ENCODE measurements around the gene ABCC8.

GRCh38 chr11:17414992-17415391, 61.7 kb downstream of the ABCC8 start:
- TF ChIP-seq, protein P1, sequence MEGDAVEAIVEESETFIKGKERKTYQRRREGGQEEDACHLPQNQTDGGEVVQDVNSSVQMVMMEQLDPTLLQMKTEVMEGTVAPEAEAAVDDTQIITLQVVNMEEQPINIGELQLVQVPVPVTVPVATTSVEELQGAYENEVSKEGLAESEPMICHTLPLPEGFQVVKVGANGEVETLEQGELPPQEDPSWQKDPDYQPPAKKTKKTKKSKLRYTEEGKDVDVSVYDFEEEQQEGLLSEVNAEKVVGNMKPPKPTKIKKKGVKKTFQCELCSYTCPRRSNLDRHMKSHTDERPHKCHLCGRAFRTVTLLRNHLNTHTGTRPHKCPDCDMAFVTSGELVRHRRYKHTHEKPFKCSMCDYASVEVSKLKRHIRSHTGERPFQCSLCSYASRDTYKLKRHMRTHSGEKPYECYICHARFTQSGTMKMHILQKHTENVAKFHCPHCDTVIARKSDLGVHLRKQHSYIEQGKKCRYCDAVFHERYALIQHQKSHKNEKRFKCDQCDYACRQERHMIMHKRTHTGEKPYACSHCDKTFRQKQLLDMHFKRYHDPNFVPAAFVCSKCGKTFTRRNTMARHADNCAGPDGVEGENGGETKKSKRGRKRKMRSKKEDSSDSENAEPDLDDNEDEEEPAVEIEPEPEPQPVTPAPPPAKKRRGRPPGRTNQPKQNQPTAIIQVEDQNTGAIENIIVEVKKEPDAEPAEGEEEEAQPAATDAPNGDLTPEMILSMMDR (IDR thresholded peaks at IDR 0.05) = no peak
- TF ChIP-seq RFX5 (IDR thresholded peaks at IDR 0.05; ENCODE audit: low read length) = no peak
- TF ChIP-seq JUND (IDR thresholded peaks at IDR 0.05) = no peak

Data from SK-N-SH (cell line).